Lower lobe of right lung (tissue), 2 donors: ENCODE data around the gene ACACB. TPM values are rescaled to one million over a fixed set of nuclear protein-coding genes. Genes with fewer than 3 reads are reported as not detected.

Experiments
- ATAC-seq, 2 donors: fragments of 200-7000 bp; cut with Tn5 transposase; one replicate each; pipeline ENCODE4 v1.9.1; 2020 to 2022; ENCODE audit warnings: mild to moderate bottlenecking in 2 of 2, moderate library complexity in 2 of 2
- DNase-seq: peaks from one replicate; pipeline ENCODE4 v3.0.0-alpha.2; 2020
- H3K27ac ChIP-seq: fragments of 200-600 bp; one replicate; pipeline ENCODE4 v1.8.0; 2022
- H3K27me3 ChIP-seq: fragments of 200-600 bp; one replicate; pipeline ENCODE4 v1.8.0; 2022; ENCODE audit warnings: low read depth
- H3K36me3 ChIP-seq: fragments of 200-600 bp; one replicate; pipeline ENCODE4 v1.8.0; 2022; ENCODE audit warnings: mild to moderate bottlenecking
- H3K4me1 ChIP-seq: fragments of 200-600 bp; one replicate; pipeline ENCODE4 v1.8.0; 2022
- H3K4me3 ChIP-seq: fragments of 200-600 bp; one replicate; pipeline ENCODE4 v1.8.0; 2022; ENCODE audit warnings: mild to moderate bottlenecking
- H3K9me3 ChIP-seq: fragments of 200-600 bp; one replicate; pipeline ENCODE4 v1.8.0; 2022
- intact Hi-C: fragments of 100-400 bp; cut with DNase I; formaldehyde crosslinking; loops from one replicate; pipeline ENCODE4 v1.11.0; 2022
- total RNA-seq: library from RNA; stranded (reverse); fragmentation: NEBNext Ultra II Directional; extraction: Animal tissue kit (Norgen Biotek cat#: 25700); gene quantifications from one replicate; pipeline ENCODE4 v1.2.1, GENCODE V29; 2021
- TF ChIP-seq, protein P1 (sequence below): fragments of 200-600 bp; IDR thresholded peaks from one replicate; pipeline ENCODE4 v1.8.0; 2022; ENCODE audit warnings: antibody characterized with exemption, mild to moderate bottlenecking
- donor health status: DM: no; HTN: yes; CAD: no; lungs with severe emphysema.

The ACACB gene
- total RNA-seq, 1 donor from 2014 or later, result 42.5 TPM

DNA sequence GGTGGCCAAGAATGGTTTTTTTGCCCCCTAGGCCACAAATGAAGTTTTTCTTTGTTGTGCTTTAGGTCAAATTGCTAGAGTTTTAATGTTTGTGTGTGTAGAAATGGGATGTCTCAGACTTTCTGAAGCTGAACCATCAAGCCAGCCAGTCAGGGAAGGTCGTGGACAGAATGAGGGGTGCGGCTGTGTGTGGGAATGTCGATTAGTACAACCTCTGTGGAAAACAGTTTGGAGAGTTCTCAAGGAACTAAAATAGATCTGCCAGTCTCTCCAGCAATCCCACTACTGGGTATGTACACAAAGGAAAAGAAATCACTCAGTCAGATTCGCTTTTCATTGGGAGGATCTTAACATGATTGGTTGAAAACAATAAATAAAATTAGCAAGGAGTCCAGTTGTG lies 44.5 kb downstream of the ACACB start:
- H3K36me3 ChIP-seq, result no peaks in the 10 kb centered on the region
- intact Hi-C loops, result no loop called here
- H3K27me3 ChIP-seq, result no peaks in the 10 kb centered on the region
- H3K27ac ChIP-seq, result no peak overlapping the region
- peaks cover 14% of the 10 kb centered on the region for H3K4me1 ChIP-seq
- TF ChIP-seq, protein P1, sequence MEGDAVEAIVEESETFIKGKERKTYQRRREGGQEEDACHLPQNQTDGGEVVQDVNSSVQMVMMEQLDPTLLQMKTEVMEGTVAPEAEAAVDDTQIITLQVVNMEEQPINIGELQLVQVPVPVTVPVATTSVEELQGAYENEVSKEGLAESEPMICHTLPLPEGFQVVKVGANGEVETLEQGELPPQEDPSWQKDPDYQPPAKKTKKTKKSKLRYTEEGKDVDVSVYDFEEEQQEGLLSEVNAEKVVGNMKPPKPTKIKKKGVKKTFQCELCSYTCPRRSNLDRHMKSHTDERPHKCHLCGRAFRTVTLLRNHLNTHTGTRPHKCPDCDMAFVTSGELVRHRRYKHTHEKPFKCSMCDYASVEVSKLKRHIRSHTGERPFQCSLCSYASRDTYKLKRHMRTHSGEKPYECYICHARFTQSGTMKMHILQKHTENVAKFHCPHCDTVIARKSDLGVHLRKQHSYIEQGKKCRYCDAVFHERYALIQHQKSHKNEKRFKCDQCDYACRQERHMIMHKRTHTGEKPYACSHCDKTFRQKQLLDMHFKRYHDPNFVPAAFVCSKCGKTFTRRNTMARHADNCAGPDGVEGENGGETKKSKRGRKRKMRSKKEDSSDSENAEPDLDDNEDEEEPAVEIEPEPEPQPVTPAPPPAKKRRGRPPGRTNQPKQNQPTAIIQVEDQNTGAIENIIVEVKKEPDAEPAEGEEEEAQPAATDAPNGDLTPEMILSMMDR, result no peak
- DNase-seq (no peak), ATAC-seq (no peak)
- H3K4me3 ChIP-seq, result no peak overlapping the region
- no peaks in the 10 kb centered on the region for H3K9me3 ChIP-seq

DNA sequence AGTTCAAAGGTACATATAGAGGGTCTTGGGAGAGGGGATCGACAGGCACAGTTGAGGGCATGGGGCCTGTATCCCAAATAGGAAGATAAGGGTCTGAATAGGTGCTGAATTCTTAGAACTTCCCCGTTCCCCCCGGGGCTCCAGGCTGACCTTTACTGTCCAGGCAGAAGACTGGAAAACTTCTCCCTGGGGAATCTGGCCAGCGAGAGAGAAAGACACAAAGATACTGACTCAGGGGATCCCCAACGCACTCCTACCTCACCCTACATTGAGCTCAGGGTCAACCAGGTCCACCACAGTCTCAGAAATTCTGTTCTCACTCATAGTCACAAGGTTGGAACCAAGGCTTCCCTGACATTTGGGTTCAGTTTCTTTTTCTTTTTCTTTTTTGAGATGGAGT lies 46.2 kb downstream of the ACACB start:
- intact Hi-C loops, result no loop called here
- no peak for DNase-seq
- H3K27ac ChIP-seq, result no peak overlapping the region
- H3K27me3 ChIP-seq, result no peaks in the 10 kb centered on the region
- H3K4me3 ChIP-seq, result no peak overlapping the region
- no peaks in the 10 kb centered on the region for H3K9me3 ChIP-seq
- peaks cover 11% of the 10 kb centered on the region for H3K36me3 ChIP-seq
- no peak for ATAC-seq
- TF ChIP-seq, protein P1, result no peak
- H3K4me1 ChIP-seq, result peaks cover 8% of the 10 kb centered on the region

DNA sequence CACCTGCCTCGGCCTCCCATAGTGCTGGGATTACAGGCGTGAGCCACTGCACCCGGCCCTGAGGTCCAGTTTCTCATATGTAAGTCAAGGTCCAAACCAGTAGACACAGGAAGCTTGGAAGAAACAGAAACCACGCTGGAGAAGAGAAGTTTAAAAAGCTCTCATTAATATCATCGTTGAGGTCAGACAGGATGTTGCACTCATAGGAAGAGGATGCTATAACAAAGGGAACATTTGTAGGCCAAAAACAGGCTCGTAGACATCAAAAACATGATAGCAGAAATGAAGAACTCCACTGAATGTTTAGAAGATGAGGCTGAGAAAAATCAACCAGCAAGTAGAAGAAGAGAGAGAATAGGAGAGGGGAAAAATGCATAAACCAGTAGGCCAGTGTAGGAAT lies 46.8 kb downstream of the ACACB start:
- ATAC-seq, result no peak
- Histone ChIP-seq H3K36me3 (peaks cover 17% of the 10 kb centered on the region), H3K4me3 (no peak overlapping the region), H3K27me3 (no peaks in the 10 kb centered on the region), H3K27ac (no peak overlapping the region), H3K9me3 (no peaks in the 10 kb centered on the region), H3K4me1 (peaks cover 4% of the 10 kb centered on the region)
- DNase-seq, result no peak
- TF ChIP-seq, protein P1, result no peak
- intact Hi-C loops, result no loop called here

DNA sequence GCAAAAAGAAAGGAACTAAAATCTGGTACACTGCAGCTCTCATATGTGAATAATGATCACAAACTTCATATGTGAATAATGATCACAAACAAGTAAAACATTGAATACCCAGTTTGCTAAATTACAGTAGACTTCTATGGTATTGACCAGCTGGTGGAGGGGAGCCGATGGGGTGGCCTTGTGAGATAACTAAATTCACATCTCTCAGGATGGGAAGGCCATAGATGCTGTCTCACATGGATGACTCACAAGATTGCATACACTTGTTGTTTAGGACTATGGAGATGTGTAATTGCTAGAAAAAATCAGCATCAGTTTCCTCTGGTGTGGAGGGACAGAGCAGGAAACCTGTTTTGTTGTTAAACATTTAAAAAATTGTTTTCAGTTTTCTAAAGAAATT lies 49.2 kb downstream of the ACACB start:
- intact Hi-C loops, result no loop called here

DNA sequence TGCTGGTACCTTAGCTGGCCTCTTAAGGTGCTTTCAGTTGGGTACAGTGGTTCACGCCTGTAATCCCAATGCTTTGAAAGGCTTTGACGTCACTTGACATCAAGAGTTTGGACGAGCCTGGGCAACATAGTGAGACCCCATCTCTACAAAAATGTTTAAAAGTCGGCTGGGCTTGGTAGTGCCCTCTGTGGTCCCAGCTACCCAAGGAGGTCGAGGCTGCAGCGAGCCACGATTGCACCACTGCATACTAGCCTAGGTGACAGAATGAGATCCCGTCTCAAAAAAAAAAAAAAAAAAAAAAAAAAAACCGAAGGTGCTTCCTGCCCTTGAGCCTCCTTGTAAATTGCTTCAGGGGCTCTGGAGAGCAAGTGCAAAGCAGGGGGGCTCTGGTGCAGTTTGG lies 50.0 kb downstream of the ACACB start:
- TF ChIP-seq, protein P1, result no peak
- intact Hi-C loops, result no loop called here
- peaks cover 9% of the 10 kb centered on the region for H3K4me1 ChIP-seq
- no peaks in the 10 kb centered on the region for H3K9me3 ChIP-seq
- H3K27me3 ChIP-seq, result no peaks in the 10 kb centered on the region
- ATAC-seq (no peak), DNase-seq (no peak)
- no peak overlapping the region for H3K4me3 ChIP-seq
- no peak overlapping the region for H3K27ac ChIP-seq
- peaks cover 48% of the 10 kb centered on the region for H3K36me3 ChIP-seq

More for the DNA sequence above, 49.2 kb downstream of the ACACB start:
- no peaks in the 10 kb centered on the region for H3K9me3 ChIP-seq
- TF ChIP-seq, protein P1, result no peak
- DNase-seq (no peak), ATAC-seq (no peak)
- H3K27ac ChIP-seq, result no peak overlapping the region
- no peak overlapping the region for H3K4me3 ChIP-seq
- peaks cover 40% of the 10 kb centered on the region for H3K36me3 ChIP-seq
- peaks cover 9% of the 10 kb centered on the region for H3K4me1 ChIP-seq
- H3K27me3 ChIP-seq, result no peaks in the 10 kb centered on the region

DNA sequence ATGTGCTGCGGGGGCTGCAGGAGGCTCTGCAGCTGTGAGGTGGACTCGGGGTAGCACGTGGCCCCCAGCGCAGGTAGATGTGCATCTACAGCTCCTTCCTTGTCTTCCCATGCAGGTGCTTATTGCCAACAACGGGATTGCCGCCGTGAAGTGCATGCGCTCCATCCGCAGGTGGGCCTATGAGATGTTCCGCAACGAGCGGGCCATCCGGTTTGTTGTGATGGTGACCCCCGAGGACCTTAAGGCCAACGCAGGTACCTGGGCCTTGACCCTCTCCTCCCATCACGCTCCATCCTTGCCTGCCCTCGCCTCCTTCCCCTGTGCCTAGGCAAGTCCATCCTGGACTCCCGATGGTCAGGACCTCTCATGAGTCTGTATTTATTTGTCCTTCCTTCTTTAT lies 51.4 kb downstream of the ACACB start:
- DNase-seq (no peak), ATAC-seq (no peak)
- H3K36me3 ChIP-seq, result peaks cover 62% of the 10 kb centered on the region

More for the DNA sequence above, 51.4 kb downstream of the ACACB start:
- peaks cover 9% of the 10 kb centered on the region for H3K4me1 ChIP-seq
- no peak overlapping the region for H3K27ac ChIP-seq
- TF ChIP-seq, protein P1, result no peak
- intact Hi-C loops, result no loop called here
- no peaks in the 10 kb centered on the region for H3K27me3 ChIP-seq
- H3K9me3 ChIP-seq, result no peaks in the 10 kb centered on the region
- no peak overlapping the region for H3K4me3 ChIP-seq
